ENCODE data around the gene ATG12. TPM values are rescaled to one million over a fixed set of nuclear protein-coding genes. Genes with fewer than 3 reads are reported as not detected.
A peak's percentile ranks its signal among the peaks of the same experiment; 100 is the strongest.

Gene ATG12
- total and polyA plus RNA-seq, 10 donors = 30.6 to 90.4 (median 49.6) TPM

DNA sequence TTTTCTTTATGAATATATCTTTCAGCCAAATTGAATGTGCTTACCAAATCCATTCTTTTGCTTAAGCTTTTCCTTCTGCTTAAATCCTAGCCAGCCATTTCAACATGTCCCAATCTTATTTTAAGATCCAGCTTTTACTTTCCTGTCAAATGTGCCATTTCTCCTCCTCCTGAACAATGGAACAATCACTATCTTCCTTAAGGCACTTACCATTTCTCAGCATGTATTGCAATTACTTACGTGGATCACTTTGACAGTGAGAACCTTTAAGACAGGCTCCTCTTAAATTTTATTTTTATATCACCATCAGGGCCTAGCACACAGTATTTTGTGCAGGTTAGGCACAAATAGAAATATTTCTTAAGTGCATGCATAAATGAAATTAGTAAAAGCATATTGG, 20.5 kb downstream of the ATG12 start:
- WGBS, 5 donors = 83 to 98% (median 86%) methylated on average over 1 of the region's 1 CpG
- peaks cover 0 to 42% (median 15%) of the 10 kb centered on the region in 7 donors for H3K27me3 ChIP-seq (replicated peaks in 1 of 7)
- no peak overlapping the region for H3K27ac ChIP-seq
- H3K4me3 ChIP-seq = no peak overlapping the region
- peaks cover 0 to 19% (median 6%) of the 10 kb centered on the region in 8 donors for H3K9me3 ChIP-seq
- peaks cover 5 to 13% (median 12%) of the 10 kb centered on the region in 6 donors for H3K4me1 ChIP-seq
- intact Hi-C loops (cut with DNase I; ENCODE audit: low total_unique reads) = no loop called here
- no peaks in the 10 kb centered on the region for H3K36me3 ChIP-seq
- TF ChIP-seq, protein P1, sequence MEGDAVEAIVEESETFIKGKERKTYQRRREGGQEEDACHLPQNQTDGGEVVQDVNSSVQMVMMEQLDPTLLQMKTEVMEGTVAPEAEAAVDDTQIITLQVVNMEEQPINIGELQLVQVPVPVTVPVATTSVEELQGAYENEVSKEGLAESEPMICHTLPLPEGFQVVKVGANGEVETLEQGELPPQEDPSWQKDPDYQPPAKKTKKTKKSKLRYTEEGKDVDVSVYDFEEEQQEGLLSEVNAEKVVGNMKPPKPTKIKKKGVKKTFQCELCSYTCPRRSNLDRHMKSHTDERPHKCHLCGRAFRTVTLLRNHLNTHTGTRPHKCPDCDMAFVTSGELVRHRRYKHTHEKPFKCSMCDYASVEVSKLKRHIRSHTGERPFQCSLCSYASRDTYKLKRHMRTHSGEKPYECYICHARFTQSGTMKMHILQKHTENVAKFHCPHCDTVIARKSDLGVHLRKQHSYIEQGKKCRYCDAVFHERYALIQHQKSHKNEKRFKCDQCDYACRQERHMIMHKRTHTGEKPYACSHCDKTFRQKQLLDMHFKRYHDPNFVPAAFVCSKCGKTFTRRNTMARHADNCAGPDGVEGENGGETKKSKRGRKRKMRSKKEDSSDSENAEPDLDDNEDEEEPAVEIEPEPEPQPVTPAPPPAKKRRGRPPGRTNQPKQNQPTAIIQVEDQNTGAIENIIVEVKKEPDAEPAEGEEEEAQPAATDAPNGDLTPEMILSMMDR (IDR thresholded peaks at IDR 0.05 in 8 of 11, conservative IDR thresholded peaks at IDR 0.05 in 3 of 11) = no peak
- TF ChIP-seq POLR2AphosphoS5 (IDR thresholded peaks at IDR 0.05) (no peak), POLR2A (IDR thresholded peaks at IDR 0.05) (no peak)
- DNase-seq = no peak

DNA sequence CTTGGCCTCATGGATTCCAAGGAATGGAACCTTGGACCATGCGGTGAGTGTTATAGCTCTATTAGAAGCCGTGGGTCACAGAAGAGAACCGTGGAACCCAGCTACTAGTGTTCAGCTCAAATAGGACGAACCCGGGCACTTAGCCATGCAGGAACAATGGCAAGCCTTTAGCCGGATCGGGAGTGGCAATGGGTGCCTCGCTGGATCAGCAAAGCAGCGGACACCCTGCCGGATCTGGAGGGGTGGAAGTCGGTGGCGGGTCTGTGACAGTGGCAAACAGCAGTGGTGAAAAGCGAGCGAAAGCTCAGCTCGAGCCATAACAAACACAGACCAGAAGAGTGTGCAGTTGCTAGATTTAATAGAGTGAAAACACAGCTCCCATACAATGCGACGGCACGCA, 22.5 kb downstream of the ATG12 start:
- no peak overlapping the region for H3K4me3 ChIP-seq
- H3K27ac ChIP-seq = no peak overlapping the region
- TF ChIP-seq, protein P1 (IDR thresholded peaks at IDR 0.05 in 8 of 11, conservative IDR thresholded peaks at IDR 0.05 in 3 of 11) = no peak
- no peak for TF ChIP-seq POLR2A (IDR thresholded peaks at IDR 0.05)
- no peak for TF ChIP-seq POLR2AphosphoS5 (IDR thresholded peaks at IDR 0.05)
- DNase-seq = peak; percentile 59
- H3K36me3 ChIP-seq = no peaks in the 10 kb centered on the region
- intact Hi-C loops (cut with DNase I; ENCODE audit: low total_unique reads) = no loop called here
- 92 to 96% (median 94%) methylated on average over 18 of the region's 18 CpGs for WGBS, 5 donors
- H3K4me1 ChIP-seq = peaks cover 9 to 21% (median 20%) of the 10 kb centered on the region in 6 donors
- peaks cover 0 to 7% (median 0%) of the 10 kb centered on the region in 8 donors for H3K9me3 ChIP-seq
- H3K27me3 ChIP-seq (replicated peaks in 1 of 7) = peaks cover 0 to 62% (median 30%) of the 10 kb centered on the region in 7 donors

DNA sequence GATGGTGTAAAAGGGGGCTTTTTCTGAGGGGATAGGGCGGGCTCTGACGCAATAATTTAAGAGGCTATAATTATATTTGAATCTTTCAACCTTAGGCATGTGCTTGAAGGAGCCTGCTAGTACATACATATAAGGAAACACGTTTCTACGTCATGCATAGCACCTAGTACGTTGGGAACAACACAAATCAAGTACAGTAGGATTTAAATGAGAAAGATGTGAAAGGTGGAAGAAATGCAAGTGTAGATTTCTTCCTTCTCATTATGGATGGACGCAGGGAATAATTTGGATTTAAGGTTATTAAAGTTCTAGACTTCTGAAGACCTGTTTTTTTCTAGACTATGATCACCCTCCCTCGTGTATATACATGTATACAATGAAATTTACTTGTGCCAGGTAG, 24.0 kb downstream of the ATG12 start:
- WGBS, 5 donors = 85 to 91% (median 88%) methylated on average over 7 of the region's 7 CpGs
- H3K4me1 ChIP-seq = peaks cover 9 to 21% (median 20%) of the 10 kb centered on the region in 6 donors
- no peak overlapping the region for H3K27ac ChIP-seq
- intact Hi-C loops (cut with DNase I; ENCODE audit: low total_unique reads) = no loop called here
- H3K27me3 ChIP-seq (replicated peaks in 1 of 7) = peaks cover 0 to 76% (median 32%) of the 10 kb centered on the region in 7 donors
- no peak for DNase-seq
- no peaks in the 10 kb centered on the region for H3K36me3 ChIP-seq
- no peak overlapping the region for H3K4me3 ChIP-seq
- no peak for TF ChIP-seq POLR2AphosphoS5 (IDR thresholded peaks at IDR 0.05)
- TF ChIP-seq, protein P1 (IDR thresholded peaks at IDR 0.05 in 8 of 11, conservative IDR thresholded peaks at IDR 0.05 in 3 of 11) = no peak
- TF ChIP-seq POLR2A (IDR thresholded peaks at IDR 0.05) = no peak
- H3K9me3 ChIP-seq = no peaks in the 10 kb centered on the region

DNA sequence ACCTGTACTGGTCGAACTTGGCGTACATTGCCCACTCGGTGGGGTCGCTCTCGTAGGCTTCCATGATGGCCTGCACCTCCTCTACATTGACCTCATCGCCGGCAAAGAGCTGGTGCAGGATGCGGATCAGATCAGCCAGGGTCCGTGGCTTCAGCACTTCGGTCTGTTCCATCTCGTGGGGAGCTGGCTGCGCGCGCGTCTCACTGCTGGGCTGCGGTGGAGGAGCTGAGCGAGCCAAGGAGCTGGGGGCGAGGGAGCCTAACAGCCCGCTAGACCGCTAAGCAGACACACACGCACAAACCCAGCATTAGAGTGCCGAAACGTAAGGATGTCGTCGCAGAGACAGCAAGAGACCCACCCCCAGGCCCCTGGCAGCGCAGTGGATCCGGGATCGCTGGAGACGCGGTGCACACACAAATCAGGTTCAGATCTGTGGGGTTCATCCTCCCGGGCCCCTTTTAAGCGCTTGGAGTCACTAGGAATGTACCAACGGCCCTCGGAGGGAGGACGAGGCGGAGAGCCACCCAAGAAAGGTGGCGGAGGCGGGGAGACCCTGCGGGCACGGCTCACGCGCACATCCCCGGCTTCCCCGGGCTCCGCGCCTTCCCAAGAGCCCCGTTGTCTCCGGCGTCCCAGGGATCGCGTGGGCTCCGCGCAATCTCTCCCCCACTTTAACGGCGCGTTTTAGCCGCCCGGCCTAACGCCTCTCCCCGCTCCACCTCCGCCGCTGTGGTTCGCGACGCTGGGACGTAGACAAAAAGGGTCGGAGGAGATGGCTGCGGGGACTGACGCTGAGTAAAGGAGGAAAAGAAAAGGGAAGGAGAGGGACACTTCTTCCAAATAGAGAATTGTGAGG, 24.9 kb downstream of the ATG12 start, which contains the start of gene CDO1:
TSS of gene CDO1 (minus strand) at position 434 of the 856 bp plus-strand sequence. CDS start at position 172, 262 bp downstream.
- intact Hi-C loops (cut with DNase I; ENCODE audit: low total_unique reads) = no loop called here
- peaks cover 9 to 21% (median 20%) of the 10 kb centered on the region in 6 donors for H3K4me1 ChIP-seq
- no peaks in the 10 kb centered on the region for H3K9me3 ChIP-seq
- 1 to 7% (median 2%) methylated on average over 46 to 69 of the region's 69 CpGs for WGBS, 5 donors
- peak within 1 kb of the TSS; percentile 29 to 70 (median 44) for H3K4me3 ChIP-seq
- H3K27ac ChIP-seq = peak within 1 kb of the TSS in 6 of 8 donors; percentile 11 to 65 (median 42)
- no peaks in the 10 kb centered on the region for H3K36me3 ChIP-seq
- H3K27me3 ChIP-seq (replicated peaks in 1 of 7) = peaks cover 0 to 77% (median 33%) of the 10 kb centered on the region in 7 donors
- TF ChIP-seq POLR2AphosphoS5 (IDR thresholded peaks at IDR 0.05) = peak in 2 of 3 donors; percentile 12 to 55
- TF ChIP-seq POLR2A (IDR thresholded peaks at IDR 0.05) = no peak
- peak; percentile 79 for DNase-seq

Measured in spleen (tissue), 11 donors.